Body of pancreas (tissue), 4 donors: Measurements from ENCODE around the gene GRIK4.

Experiments
- POLR2A ChIP-seq, 3 donors: fragments of 450-650 bp; IDR thresholded peaks; one replicate each; pipeline ENCODE4 v1.6.1; 2016; ENCODE audit warnings: antibody characterized with exemption in 3 of 3, mild to moderate bottlenecking in 2 of 3
- TF ChIP-seq, protein P1 (sequence below), 7 experiments: fragments of 450-650 bp in 4 of 7; fragments of 200-600 bp in 3 of 7; sonication (generic) in 3 of 7; IDR thresholded peaks; one replicate each; pipeline ENCODE4 v1.5.1; 2016 to 2019; ENCODE audit warnings: antibody characterized with exemption in 7 of 7

- TF ChIP-seq, protein P1, sequence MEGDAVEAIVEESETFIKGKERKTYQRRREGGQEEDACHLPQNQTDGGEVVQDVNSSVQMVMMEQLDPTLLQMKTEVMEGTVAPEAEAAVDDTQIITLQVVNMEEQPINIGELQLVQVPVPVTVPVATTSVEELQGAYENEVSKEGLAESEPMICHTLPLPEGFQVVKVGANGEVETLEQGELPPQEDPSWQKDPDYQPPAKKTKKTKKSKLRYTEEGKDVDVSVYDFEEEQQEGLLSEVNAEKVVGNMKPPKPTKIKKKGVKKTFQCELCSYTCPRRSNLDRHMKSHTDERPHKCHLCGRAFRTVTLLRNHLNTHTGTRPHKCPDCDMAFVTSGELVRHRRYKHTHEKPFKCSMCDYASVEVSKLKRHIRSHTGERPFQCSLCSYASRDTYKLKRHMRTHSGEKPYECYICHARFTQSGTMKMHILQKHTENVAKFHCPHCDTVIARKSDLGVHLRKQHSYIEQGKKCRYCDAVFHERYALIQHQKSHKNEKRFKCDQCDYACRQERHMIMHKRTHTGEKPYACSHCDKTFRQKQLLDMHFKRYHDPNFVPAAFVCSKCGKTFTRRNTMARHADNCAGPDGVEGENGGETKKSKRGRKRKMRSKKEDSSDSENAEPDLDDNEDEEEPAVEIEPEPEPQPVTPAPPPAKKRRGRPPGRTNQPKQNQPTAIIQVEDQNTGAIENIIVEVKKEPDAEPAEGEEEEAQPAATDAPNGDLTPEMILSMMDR (IDR thresholded peaks at IDR 0.05): no peak
- TF ChIP-seq POLR2A (IDR thresholded peaks at IDR 0.05): no peak
These were observed 184.4 kb downstream of the GRIK4 start for GRCh38 chr11:120695939-120696338.
